ENCODE data around the gene THPO.

Gene THPO

GRCh38 chr3:184384342-184384741 is 6.3 kb upstream of the THPO start:
- DNase-seq = no peak

GRCh38 chr3:184383033-184383740 is 5.2 kb upstream of the THPO start:
- DNase-seq = no peak

- no peak for DNase-seq
Observed at GRCh38 chr3:184382326-184383032, 4.5 kb upstream of the THPO start.

GRCh38 chr3:184381261-184382224 is 3.5 kb upstream of the THPO start:
- peak; percentile 67 for DNase-seq

- peak; percentile 64 for DNase-seq
Observed at GRCh38 chr3:184380627-184381260, 2.7 kb upstream of the THPO start.

GRCh38 chr3:184380185-184380626 is 2.2 kb upstream of the THPO start:
- no peak for DNase-seq

GRCh38 chr3:184379358-184380184 is 1.6 kb upstream of the THPO start, which contains the start of gene CHRD:
CHRD (plus strand) TSS chr3:184380054; CDS start chr3:184380319, 265 bp downstream.
- DNase-seq = no peak

- no peak for DNase-seq
Observed at GRCh38 chr3:184378651-184379357, 797 bp upstream of the THPO start.

- DNase-seq = no peak
Observed at GRCh38 chr3:184377374-184377773, 633 bp downstream of the THPO start.

GRCh38 chr3:184375747-184376461 is 2.1 kb downstream of the THPO start:
- DNase-seq = no peak

GRCh38 chr3:184373422-184373821 is 4.6 kb downstream of the THPO start:
- DNase-seq = no peak

GRCh38 chr3:184372911-184373310 is 5.1 kb downstream of the THPO start:
- no peak for DNase-seq

GRCh38 chr3:184372296-184372821 is 5.6 kb downstream of the THPO start:
- DNase-seq = no peak

- DNase-seq = peak; percentile 74
Observed at GRCh38 chr3:184371570-184372018, 6.4 kb downstream of the THPO start.

GRCh38 chr3:184368586-184369183 is 9.3 kb downstream of the THPO start:
- no peak for DNase-seq

- DNase-seq = no peak
Observed at GRCh38 chr3:184368116-184368515, 9.9 kb downstream of the THPO start.

- no peak for DNase-seq
Observed at GRCh38 chr3:184366619-184367289, 11.3 kb downstream of the THPO start.

- peak; percentile 96 for DNase-seq
Observed at GRCh38 chr3:184362668-184363546, 15.1 kb downstream of the THPO start.

Data from activated CD8-positive, alpha-beta memory T cell treated with anti-CD3 and anti-CD28 coated beads for 24 hours (primary cell).